GM18858 (cell line): Measurements from ENCODE around the gene PIKFYVE.
"Not testable (repeated sequence)": the region's sequence is repeated elsewhere in the genome, so short reads cannot be mapped to it uniquely, and the experiment has no call there.

Experiments
- ATAC-seq: cut with Tn5 transposase; IDR thresholded peaks from one replicate; pipeline ENCODE4 v1.9.1; 2021; ENCODE audit not compliant: unreplicated experiment

Gene PIKFYVE, protein sequence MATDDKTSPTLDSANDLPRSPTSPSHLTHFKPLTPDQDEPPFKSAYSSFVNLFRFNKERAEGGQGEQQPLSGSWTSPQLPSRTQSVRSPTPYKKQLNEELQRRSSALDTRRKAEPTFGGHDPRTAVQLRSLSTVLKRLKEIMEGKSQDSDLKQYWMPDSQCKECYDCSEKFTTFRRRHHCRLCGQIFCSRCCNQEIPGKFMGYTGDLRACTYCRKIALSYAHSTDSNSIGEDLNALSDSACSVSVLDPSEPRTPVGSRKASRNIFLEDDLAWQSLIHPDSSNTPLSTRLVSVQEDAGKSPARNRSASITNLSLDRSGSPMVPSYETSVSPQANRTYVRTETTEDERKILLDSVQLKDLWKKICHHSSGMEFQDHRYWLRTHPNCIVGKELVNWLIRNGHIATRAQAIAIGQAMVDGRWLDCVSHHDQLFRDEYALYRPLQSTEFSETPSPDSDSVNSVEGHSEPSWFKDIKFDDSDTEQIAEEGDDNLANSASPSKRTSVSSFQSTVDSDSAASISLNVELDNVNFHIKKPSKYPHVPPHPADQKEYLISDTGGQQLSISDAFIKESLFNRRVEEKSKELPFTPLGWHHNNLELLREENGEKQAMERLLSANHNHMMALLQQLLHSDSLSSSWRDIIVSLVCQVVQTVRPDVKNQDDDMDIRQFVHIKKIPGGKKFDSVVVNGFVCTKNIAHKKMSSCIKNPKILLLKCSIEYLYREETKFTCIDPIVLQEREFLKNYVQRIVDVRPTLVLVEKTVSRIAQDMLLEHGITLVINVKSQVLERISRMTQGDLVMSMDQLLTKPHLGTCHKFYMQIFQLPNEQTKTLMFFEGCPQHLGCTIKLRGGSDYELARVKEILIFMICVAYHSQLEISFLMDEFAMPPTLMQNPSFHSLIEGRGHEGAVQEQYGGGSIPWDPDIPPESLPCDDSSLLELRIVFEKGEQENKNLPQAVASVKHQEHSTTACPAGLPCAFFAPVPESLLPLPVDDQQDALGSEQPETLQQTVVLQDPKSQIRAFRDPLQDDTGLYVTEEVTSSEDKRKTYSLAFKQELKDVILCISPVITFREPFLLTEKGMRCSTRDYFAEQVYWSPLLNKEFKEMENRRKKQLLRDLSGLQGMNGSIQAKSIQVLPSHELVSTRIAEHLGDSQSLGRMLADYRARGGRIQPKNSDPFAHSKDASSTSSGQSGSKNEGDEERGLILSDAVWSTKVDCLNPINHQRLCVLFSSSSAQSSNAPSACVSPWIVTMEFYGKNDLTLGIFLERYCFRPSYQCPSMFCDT (N-terminal part only)

DNA sequence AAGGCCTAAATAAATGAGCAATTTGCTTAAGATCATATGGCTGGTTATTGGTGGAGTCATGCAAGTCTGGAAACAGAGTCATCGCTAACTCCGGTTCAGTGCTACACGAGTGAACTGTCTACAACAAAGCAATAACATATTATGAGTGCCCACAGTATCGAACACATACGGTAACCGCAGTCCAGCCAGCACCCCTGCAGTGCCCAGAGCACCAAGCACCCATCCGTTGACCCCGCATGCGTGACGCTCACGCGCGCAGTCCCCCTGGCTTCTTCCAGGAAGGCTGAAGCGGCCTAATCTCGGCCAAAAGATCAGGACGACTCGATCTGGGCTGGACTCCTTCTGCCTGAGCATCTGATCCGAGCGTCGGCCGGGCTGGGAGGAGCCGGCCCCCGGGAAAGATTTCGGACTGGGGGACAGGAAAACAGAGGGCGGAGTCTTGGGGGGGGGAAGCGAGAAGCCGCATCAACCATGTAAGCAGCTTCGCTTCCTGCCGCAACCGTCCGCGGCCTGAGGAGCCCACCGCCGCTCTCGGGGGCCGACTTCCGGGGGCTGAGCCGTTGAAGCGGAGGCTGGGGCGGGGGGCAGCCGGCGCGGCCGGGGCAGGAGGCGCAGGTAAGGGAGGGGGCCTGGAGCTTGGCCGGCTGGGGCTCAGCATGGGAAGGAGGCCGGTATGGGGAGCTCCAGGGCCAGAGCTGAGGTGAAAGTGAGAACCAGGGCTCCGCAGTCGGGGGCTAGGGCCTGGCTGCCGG, at the start of gene PIKFYVE:
Gene PIKFYVE (plus strand): TSS at position 455 of the 752 bp plus-strand sequence. CDS start 5,265 bp downstream, outside the sequence.
- ATAC-seq: peak; percentile 73

DNA sequence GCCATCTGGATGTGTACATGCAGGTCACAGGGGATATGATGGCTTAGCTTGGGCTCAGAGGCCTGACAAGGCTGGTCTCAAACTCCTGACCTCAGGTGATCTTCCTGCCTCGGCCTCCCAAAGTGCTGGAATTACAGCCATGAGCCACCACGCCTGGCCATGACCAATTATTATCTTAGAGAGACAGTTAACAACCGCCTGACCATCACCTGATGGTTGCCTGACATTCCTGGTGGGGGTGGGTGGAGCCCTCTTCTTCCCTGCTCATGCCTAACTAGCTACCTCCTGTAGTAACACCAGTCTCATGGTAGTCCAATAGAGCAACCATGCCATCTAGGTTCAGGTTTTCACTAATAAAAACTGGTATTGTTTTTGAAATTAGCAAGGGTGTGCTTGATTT, 44.2 kb upstream of the PIKFYVE start:
- ATAC-seq: not testable (repeated sequence)

DNA sequence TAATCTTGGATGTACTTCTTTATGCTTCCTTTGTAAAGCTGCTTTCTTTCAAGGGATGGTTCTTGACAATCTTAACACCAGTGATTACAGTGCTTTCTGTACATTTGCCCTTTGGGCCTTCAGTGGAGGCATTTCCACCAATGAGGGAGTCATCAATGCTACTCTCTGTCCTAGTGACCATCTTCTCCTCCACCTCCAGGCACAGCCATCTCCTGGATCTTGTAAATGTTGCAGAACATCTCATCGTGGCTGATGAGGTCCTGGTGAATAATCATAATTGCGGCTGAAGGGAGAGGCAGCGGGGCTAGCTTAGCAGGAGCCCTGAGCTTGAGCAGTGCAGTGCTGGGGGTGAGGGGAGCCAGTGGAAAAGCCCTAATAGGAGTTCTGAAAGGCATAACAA, 43.7 kb upstream of the PIKFYVE start:
- ATAC-seq: no peak

DNA sequence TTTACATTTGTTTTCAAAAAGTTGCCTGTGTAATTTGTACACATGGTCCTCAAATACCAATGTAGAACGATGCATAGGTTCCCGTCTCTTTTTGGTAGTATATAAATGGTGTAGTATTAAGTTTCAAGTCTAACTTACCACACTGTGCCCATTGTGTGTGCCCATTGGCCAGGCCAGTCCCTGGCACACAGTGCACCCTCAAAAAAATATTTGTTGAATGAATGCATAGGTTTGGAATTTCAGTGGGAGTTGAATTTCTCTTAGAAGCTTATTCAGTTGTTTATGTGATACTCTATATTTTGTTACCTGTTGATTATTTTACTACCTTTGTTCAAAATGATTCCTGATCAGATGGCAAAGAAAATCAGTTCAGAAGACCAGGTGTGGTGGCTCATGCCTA, 41.3 kb upstream of the PIKFYVE start:
- ATAC-seq: no peak

DNA sequence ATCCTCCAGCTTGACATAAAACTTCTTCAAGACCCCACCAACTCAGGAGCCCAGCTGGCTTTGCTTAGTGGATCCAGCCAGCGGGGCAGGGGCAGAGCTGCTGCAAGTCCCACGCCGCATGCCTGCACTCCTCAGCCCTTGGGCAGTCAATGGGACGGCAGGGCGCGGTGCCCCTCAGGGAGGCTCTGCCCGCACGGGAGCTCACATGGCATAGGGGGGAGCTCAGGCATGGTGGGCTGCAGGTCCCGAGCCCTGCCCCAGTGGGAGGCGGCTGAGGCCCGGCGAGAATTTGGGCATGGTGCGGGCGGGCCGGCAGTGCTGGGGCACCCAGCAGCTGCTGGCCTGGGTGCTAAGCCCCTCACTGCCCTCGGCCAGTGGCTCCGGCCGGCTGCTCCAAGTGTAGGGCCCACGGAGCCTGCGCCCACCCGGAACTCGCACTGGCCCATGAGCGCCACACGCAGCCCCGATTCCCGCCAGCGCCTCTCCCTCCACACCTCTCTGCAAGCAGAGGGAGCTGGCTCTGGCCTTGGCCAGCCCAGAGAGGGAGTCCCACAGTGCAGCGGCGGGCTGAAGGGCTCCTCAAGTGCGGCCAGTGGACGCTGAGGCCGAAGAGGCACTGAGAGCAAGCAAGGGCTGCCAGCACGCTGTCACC, 38.3 kb upstream of the PIKFYVE start:
- no peak for ATAC-seq

DNA sequence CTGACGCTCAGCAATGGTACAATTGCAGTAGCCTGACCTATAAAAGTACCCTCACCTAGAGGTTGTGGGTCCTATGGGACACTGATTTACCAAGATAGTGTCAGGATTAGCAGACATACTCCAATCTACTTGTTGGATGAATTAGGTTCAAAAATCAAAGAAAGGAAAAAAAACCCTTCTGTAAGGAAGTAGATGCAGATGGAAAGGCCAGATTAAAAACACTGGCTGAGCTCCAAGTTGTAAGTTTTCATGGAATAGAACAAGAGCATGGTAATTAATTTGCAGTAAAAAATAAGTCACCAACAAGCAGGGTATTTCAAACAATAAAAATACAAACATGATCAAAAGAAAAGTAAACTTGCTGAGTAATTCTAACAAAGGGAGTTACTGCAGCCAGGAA, 37.6 kb upstream of the PIKFYVE start:
- ATAC-seq: no peak

DNA sequence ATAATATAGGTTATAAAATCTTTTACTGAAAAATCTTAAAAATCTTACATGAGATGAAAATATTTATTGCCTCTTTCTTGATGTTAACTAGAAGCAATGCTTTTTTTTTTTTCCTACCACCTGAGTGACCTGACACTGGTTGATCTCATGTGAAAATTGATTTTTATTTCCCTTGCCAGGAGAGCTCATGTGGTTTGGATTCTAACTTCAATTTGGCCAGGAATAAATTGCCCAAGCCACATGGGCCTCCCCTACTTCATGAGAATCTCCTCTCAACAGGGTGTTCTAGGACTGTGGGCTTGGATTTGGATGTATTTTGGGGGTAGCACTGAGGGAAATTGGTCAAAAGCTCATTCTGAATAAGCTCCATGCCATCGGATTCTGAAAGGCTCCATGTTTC, 31.3 kb upstream of the PIKFYVE start:
- ATAC-seq: no peak

DNA sequence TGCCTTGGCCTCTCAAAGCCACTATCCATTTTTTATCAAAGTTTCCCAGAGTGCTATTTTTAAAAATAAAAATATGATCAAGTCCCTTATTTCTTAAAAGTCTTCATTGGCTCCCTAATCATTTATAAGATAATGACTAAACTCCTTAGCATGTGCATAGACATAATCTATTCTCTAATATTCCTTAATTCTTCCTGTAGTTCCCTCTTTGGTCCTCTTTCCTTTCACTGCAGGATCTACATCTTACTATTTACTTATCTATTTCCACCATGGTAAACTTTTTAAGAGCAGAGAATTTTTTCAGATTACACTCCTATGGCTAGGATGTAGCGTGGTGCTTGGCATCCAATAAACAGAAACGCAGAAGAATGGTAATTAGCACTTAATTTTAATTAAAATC, 30.2 kb upstream of the PIKFYVE start:
- no peak for ATAC-seq

DNA sequence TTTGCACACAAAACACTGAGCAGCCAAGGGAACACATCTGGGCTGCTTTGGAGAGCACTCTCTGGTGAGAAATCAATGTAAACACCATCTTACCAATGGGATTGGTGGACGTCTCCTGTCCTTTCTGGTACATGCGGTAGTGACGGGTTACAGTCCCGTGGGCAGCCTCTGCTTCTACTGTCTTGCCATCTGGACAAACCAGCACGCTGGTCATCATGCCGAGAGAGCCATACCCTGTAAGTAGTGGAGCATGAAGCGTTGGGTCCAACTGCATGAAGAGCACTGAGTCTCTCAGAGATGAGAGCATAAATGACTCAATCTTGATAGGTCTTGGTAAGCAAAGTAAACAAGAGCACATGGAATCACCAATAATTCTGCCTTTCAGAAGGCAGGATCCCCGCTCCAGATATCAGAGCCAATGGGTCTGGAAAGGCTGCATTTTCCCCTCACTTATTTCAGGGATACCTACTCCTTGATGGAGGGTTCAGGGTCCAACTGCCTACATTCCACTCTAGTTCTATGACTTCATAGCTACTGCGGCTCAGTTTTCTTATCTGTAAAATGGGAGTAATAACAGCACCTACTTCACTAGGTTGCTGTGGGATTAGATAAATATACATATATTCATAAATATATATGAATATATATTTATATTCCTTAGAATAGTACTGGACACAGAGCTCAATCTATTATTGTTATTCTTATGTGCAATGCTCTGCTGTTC, 26.1 kb upstream of the PIKFYVE start:
- no peak for ATAC-seq

DNA sequence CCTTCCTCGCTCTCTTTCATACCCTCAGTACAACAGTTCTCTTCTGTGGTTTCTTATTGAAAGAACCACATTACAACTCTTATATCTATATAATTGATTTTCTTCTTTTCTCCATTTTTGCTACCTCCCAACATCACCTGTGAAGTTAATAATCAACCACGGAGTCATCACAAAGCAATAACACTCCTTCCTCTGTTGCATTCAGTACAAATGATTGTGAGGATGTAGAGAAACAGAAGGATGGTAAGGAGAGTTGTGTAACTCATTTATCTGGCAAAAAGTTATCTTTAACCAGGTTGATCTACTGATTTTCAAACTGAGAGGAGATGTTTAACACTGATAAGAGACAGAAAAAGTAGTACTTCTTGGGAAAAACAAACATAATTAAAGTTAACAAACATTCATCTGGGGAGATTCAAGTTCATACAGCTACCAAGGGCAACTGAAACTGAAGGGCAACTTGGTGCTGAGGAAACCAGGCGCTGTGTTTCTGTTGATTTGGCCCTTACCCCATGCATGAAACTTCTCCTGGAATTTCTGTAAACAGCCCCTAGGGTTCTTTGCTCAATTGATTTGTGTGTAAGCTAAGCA, 25.3 kb upstream of the PIKFYVE start:
- no peak for ATAC-seq

DNA sequence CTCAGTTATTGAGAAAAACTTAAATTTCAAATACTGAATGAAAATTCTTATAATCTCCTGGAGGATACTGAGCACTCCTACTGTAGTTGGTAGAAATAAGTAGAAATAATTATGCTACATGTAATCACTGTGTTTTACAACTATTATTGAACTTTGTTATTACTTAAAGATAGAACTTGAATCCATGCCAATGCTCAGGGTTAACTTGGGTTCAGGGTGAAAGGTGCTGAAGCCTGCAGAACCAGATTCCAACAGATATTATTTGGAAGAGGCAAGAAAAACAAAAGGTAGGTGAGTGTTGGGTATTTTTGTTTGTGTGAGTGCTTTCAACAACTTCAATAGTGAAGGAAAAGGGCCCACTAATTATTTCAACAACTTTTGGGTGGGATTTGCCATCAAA, 21.6 kb upstream of the PIKFYVE start:
- no peak for ATAC-seq

DNA sequence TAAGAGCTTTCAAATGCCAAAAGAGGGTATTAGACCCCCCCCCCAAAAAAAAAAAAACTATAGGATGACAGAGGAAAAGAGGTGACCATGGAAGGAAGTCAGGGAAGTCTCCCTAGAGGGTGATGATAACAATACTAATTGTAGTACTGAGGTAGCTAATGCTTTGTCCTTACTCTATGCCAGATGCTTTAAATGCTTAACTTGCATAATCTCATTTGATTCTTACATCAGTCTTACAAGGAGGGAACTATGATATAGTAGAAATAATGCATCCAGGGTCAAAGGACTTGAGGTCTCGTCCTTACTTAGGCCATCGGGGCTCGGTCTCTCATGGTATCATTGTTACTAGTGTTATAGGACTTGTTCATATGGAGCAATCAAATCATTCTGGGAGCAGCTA, 20.3 kb upstream of the PIKFYVE start:
- ATAC-seq: no peak

DNA sequence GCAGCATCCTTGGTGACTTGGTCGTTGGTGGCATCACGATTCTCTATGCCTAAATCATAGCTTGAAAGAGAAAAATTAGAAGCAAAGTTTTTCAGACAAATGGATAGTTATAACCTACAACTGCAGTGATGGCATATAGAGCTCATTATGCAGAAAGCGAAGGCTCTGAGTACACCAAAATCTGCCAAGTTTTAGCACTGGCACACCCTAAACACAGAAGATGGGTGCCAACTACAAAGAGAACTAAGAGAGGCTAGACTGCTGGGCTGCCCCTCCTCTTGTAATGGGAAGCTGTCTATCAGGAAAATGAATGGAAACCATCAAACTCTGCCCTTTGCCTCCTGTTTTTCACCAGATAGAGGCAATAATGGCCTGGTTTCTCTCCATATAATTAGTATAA, 17.5 kb upstream of the PIKFYVE start:
- ATAC-seq: no peak

DNA sequence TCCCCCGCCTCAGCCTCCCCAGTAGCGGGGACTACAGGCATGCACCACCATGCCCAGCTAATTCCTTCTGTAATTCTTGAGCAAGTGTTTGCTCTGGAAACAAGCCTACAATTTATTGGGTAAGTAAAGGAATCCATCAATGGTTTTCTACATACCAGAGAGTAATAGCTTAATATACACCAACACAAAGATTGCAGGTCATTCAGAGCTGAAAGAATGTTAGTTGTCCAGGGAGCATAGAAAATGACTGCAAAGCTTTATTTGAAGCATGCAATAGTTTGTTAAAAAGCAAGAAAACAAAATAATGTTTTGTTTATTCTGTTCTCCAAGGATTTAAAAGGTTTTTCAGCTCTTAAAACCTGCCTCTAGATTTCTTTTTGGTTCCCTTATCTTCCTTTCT, 16.8 kb upstream of the PIKFYVE start:
- no peak for ATAC-seq

DNA sequence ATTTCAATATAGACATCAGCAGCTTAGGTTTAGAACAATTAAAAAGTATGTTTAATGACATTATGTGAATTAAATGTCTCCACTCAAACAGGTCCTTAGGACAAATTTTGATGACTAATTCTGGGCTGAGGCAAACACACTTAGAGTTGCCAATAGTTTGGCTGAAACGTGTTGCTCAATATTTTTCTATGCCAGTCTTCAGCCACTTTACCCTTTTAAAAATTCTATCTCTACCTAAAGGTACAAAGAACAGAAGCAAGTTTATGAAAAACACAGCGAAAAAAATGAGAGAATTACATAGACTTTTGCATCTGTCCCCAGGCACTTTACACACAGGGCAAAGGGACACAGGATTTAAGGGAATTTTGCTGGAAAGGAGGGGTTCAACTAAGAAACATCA, 15.7 kb upstream of the PIKFYVE start:
- no peak for ATAC-seq

DNA sequence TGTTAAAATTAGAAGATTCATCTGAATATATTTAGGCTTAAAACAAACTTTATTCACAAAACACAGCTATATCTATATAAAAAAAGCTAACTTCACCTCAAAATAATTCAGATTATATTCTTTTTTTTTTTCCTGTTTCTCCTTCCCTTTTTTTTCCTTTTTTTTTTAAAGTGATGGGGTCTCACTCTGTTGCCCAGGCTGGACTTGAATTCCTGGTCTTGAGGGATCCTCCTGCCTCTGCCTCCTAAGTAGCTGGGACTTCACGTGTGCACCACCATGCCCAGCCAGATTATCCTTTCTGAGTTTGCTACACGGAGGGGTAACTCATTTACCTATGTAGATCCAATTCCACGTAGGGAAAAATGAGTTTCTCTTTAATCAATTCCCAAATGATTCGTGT, 15.0 kb upstream of the PIKFYVE start:
- no peak for ATAC-seq

DNA sequence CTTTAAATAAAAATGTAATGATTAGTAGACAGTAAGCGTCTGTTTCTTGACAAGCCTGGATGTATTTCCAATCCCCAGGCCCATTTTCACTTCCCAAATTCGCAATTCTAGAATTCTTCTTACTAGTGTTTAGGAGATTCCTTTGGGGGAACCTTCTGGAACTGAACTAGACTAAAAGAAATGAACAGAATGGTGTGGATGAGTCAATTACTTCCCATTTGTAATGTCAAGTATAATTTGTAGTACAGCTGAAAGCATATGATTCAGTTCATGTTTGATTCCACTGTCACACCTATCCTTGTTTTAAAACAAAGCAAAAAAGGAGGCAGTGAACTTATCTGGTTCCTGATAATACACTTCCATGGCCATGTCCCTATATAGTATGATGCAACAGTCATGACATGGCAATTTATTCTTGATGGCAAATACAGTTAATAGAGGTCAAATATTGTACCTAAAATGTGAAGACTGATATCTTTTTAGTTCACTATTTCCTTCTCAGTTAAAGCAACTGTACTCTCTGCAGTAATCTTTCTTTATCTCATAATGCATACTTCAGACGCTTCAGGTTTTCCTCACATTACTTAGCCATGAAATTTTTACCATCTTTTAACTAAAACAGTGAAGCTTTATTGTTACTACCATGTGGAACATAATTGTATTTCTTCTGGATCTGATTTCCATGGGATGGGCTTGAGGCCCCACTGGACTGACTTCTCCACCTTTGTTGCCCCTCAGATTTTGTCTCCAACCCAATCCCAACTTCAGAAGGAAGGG, 13.2 kb upstream of the PIKFYVE start:
- ATAC-seq: no peak

DNA sequence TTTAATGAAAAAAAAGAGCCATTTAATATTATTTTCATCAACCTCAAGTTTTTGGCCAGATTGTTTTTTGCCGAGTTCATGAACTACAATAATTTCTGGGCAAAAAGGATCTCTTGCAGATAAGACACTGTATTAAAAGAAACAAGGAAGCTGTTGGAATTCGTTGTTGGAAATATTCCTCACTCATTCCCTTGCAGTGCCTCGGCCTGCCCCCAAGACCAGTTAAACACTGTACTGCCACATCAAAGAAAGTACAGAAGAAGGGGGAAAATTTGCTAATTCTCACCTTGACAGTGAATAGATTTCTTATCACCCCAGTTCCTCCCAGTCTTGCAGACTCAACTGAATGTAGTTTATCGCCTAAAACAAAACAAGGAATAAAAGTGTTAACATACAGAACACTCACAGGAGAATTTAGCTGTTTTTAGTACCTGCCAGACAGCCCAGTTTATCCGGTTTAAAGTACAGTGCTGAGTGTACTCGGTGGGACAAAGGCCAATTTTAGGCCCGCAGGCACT, 12.4 kb upstream of the PIKFYVE start:
- no peak for ATAC-seq
